Left colon (tissue), 2 donors: Measurements from ENCODE around the gene LRRTM4. TPM values are rescaled to one million over a fixed set of nuclear protein-coding genes. Genes with fewer than 3 reads are reported as not detected.
"Not testable (repeated sequence)": the region's sequence is repeated elsewhere in the genome, so short reads cannot be mapped to it uniquely, and the experiment has no call there.

Source experiments
- ATAC-seq: fragments of 200-7000 bp; cut with Tn5 transposase; one replicate; pipeline ENCODE4 v1.9.1; 2020; ENCODE audit warnings: mild to moderate bottlenecking, moderate library complexity
- DNase-seq, 2 donors: peaks; one replicate each; pipeline ENCODE4 v3.0.0-alpha.2; 2020
- intact Hi-C, 2 donors: fragments of 100-400 bp; cut with DNase I in 1 of 2; cut with micrococcal nuclease in 1 of 2; formaldehyde crosslinking; loops; one replicate each; pipeline versions ENCODE4 v1.11.2 to v1.14.0; 2022; cut with DNase I, micrococcal nuclease
- total RNA-seq, 2 donors: library from RNA; stranded (reverse); fragmentation: NEBNext Ultra II Directional; extraction: Animal tissue kit (Norgen Biotek cat#: 25700); gene quantifications; one replicate each; pipeline ENCODE4 v1.2.1, GENCODE V29; 2021
- donor health status: DM: no; HTN: no; CAD: no.
- donor health status: DM: yes; HTN: yes; CAD: no.

The LRRTM4 gene
- total RNA-seq, 2 donors from 2014 or later = 0.64 TPM; not detected in 1

DNA sequence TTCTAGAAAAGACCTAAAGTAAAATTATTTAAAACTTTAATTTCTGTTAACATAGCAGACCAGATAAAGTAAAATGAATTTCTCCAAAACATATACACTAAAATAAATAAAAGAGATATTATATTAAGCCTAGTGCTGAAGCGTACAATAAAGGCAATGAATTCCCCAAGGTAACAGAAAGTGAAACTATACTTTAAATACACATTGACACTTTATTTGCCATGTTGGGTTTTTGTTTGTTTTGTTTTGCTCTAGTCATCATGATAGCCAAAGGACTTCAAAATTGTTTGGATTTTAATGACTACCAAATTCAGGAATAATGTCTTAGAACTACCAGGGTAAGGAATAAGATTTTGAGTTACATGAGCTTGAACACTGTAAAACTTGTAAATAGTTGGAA lies 413.3 kb downstream of the LRRTM4 start:
- intact Hi-C loops = no loop called here
- no peak for DNase-seq
- ATAC-seq = no peak

- intact Hi-C loops = no loop called here
- ATAC-seq (no peak), DNase-seq (no peak)
Observed at GRCh38 chr2:77105008-77105407, 417.2 kb downstream of the LRRTM4 start.

GRCh38 chr2:77104554-77104953 lies 417.6 kb downstream of the LRRTM4 start:
- no peak for DNase-seq

DNA sequence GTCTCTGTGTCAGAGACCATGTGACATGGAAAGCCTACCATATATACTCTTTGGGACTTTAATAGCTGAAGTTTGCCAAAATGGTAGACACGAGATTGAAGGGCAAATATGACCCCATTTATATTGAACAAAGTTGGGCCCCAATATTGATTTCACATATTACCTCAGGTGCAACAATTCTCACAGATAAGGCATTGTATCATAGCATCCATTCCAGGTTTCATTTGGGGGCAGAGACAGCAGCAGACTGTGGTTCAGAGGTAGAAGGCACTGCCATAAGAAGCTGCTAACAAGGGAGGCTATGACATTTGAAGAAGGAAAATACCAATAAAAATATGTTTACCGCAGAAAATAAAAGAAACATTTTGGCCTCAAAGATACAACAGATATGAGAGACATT lies 419.2 kb downstream of the LRRTM4 start:
- ATAC-seq = no peak
- no peak for DNase-seq
- intact Hi-C loops = no loop called here

More at GRCh38 chr2:77104554-77104953, 417.6 kb downstream of the LRRTM4 start:
- no peak for ATAC-seq
- intact Hi-C loops = no loop called here

DNA sequence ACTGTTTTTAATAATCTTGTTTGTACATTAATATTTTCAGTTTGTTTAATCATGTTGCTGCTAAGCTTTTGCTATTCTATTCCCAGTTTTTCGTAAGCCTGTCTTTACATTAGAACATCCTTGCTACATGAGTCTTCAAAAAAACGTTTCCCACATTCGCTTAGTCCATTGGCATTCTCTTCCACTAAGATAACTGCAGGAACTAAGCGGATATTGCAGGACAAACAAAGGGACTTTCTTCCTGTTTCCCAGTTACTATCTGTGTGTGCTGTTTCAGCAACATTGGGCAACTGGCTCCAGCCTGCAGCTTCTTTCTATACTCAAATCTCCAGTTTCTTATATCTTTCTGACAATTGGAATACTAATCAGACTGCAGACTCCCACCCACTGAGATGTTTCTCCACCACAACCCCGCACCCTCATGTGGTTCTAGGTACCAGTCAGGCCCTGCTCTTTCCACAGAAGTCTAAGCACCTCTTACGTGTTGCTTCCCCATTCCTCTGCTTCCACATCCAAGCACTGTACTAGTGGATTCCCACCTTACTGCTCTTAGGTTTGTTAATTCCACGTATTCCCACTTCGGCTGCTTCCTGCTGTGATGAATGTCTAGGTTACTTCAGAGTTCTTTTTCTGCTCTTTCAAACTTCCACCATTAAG lies 420.3 kb downstream of the LRRTM4 start:
- intact Hi-C loops = no loop called here
- ATAC-seq = no peak
- no peak for DNase-seq

DNA sequence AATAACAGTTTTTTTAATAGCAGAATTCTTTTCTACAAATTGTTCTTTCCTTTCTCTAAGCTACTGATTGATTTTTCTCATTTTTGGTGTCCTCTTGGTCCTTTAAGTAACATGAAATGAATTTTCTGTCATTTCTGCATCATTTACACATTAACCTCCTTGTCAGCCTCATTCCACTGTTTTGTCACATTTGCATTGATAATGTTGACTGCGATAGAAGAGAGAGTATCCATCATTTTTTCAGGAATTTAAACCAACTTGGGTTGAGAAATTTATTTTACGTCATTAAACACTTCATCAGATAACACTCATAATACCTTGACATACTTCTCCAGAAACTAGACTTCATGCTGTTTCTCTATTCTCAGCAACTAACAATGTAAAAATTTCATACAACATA lies 422.2 kb downstream of the LRRTM4 start:
- ATAC-seq (no peak), DNase-seq (no peak)
- intact Hi-C loops = no loop called here

DNA sequence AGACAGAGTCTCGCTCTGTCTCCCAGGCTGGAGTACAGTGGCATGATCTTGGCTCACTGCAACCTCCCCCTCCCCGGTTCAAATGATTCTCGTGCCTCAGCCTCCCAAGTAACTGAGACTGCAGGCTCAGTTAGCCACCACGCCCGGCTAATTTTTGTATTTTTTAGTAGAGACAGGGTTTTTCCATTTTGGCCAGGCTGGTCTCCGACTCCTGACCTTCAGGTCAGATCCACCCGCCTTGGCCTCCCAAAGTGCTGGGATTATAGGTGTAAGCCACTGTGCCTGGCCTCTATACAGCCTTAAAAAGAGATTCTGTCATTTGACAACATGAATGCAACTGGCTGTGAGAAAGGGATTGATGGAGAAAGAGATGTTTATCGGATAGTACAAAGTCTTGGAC lies 426.7 kb downstream of the LRRTM4 start:
- DNase-seq, intact Hi-C loops, ATAC-seq: not testable (repeated sequence)

GRCh38 chr2:77095096-77095495 lies 427.1 kb downstream of the LRRTM4 start:
- ATAC-seq = no peak
- no peak for DNase-seq
- intact Hi-C loops = no loop called here

DNA sequence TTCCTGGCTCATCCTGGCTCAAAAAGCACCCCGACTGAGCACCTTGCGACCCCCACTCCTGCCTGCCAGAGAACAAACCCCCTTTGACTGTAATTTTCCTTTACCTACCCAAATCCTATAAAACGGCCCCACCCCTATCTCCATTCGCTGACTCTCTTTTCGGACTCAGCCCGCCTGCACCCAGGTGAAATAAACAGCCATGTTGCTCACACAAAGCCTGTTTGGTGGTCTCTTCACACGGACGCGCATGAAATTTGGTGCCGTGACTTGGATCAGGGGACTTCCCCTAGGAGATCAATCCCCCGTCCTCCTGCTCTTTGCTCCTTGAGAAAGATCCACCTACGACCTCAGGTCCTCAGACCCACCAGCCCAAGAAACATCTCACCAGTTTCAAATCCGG lies 433.8 kb downstream of the LRRTM4 start:
- intact Hi-C loops, DNase-seq, ATAC-seq: not testable (repeated sequence)

DNA sequence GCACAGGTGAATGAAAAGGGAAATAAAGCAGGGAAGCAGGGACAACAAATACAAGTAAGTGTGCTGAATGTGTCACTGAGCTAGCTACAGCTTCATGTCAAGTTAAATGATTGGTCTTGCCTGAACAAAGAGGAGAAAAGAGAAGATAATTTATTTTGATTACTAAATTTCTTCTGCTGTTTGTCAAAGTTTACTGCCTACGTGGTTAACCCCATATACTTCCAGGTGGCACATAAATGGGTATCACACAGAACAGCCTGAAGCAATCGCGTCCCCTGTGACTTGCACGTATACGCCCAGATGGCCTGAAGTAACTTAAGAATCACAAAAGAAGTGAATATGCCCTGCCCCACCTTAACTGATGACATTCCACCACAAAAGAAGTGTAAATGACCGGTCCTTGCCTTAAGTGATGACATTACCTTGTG lies 434.2 kb downstream of the LRRTM4 start:
- ATAC-seq = no peak
- DNase-seq = no peak
- intact Hi-C loops = no loop called here

GRCh38 chr2:77086478-77086877 lies 435.7 kb downstream of the LRRTM4 start:
- intact Hi-C loops = no loop called here
- no peak for DNase-seq
- ATAC-seq = no peak

DNA sequence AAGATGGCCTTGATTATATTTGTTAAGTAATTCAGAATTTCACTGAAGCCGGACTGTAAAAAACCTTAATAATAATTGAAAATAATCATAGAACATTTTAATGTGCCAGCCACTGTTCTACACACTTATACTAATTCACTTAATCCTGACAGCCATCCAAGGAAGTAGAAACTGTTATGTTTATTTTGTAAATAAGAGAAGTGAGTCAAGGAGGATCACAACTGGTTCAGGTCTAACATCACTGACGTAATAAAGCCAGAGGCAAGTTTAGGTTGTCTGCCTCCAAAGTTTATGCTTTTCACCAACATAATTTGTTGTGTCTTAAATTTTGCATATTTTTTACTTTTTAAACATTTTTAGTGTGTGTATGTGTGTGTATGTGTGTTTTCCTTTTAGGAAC lies 436.1 kb downstream of the LRRTM4 start:
- intact Hi-C loops = no loop called here
- ATAC-seq (no peak), DNase-seq (no peak)

DNA sequence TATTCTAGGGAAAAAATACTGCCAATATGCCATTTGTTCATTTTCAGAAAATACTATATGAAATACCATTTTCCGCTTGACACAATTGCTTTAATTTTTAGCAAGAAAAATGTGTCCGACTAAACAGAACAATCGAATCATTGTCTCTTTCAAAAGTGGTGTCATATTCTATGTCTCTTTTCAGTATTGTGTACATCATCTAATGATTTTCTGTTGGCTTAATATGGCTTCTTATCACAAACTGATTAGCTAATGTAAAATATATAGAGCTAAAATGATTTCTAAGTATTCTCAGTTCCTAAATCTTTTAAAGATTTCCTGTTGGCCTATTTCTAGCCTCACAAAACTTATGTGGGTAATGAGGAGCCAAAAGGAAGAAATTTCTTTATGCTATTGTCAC lies 436.6 kb downstream of the LRRTM4 start:
- ATAC-seq (no peak), DNase-seq (no peak)
- intact Hi-C loops = no loop called here

DNA sequence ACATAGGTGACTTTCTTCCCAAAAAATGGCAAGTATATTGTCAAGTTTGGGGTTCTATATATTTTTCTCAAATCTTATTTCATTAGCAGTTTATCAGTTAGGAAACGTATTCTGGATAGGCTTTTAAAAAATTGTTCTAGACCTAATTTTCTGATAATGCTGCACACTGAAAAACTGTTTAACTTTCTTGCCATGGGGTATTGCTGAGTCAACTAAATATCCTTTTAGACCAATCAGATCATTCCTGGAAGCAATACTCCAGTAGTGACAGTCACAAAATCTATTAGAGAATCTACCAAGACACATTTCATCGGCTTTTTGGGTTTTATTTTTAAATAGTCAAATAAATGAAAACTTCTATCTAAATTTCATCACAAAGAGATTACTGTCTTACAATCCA lies 440.6 kb downstream of the LRRTM4 start:
- ATAC-seq = no peak
- DNase-seq = no peak
- intact Hi-C loops = no loop called here

- no peak for DNase-seq
- intact Hi-C loops = no loop called here
- ATAC-seq = no peak
Observed at GRCh38 chr2:77064324-77064723, 457.9 kb downstream of the LRRTM4 start.

DNA sequence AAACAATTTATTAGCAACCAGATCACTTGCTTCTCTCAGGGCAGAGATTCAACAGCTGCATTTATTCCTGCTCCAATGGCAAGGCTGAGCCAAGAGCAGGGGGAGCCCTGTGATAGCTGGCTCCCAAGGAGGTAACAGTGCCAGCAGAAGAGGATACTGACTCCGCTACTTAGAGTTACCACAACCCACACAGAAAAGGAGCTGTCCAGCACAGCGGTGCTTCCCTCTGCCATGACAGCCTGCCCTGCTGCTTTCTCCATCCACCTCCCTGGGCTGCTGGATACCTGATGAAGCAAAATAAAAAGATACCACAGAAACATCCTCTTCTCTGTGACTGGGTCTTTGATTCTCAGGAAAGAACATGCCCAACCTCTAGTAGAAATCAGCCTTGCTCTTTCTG lies 467.2 kb downstream of the LRRTM4 start:
- no peak for ATAC-seq
- DNase-seq = no peak
- intact Hi-C loops = no loop called here

DNA sequence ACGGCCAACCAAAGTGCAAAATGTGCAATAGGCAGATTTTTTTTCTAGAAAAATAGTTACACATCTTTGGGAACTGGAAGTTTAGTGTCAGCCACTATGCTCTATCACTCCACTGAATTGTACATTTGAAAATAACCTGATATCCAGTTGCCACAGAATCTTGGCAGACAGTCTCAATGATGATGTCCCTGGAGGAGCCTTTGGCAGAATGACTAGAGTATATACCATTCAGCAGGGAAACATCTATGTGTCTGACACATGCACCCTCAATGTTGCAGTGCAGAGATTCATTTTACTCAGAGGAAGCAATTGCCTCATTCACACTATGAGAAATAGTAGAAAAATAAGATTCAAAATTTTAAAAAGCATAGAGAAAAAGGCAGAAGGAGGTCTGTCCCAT lies 475.8 kb downstream of the LRRTM4 start:
- no peak for DNase-seq
- ATAC-seq = no peak
- intact Hi-C loops = no loop called here

GRCh38 chr2:77045456-77045855 lies 476.7 kb downstream of the LRRTM4 start:
- ATAC-seq = not testable (repeated sequence)

DNA sequence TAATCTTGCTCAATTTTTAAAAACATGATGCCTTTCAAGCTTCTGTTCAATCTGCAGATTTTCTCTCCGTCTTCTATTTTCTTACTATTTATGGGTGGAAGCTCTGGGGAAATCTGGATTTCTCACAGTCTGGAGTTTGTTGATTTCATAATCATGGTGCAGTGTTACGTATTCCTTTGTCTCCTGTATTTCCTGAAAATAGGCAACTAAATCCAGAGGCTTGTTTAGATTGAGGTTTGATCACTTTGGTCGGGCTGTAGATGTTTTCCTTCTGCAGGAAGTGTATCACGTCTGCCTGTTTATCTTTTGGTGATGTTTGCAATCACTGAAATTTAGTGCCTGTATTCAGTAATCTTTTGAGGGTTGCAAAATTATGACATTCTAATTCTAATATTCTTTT lies 487.7 kb downstream of the LRRTM4 start:
- no peak for DNase-seq
- no peak for ATAC-seq
- intact Hi-C loops = no loop called here

More at GRCh38 chr2:77045456-77045855, 476.7 kb downstream of the LRRTM4 start:
- DNase-seq, intact Hi-C loops: not testable (repeated sequence)

- DNase-seq, intact Hi-C loops, ATAC-seq: not testable (repeated sequence)
Observed at GRCh38 chr2:77029237-77029636, 492.9 kb downstream of the LRRTM4 start.

- DNase-seq = no peak
- intact Hi-C loops = no loop called here
- no peak for ATAC-seq
Observed at GRCh38 chr2:77028032-77028600, 494.1 kb downstream of the LRRTM4 start.
